ENCODE measurements around the gene DNAJC3.
"Not testable (repeated sequence)": the region's sequence is repeated elsewhere in the genome, so short reads cannot be mapped to it uniquely, and the experiment has no call there.

Gene DNAJC3

DNA sequence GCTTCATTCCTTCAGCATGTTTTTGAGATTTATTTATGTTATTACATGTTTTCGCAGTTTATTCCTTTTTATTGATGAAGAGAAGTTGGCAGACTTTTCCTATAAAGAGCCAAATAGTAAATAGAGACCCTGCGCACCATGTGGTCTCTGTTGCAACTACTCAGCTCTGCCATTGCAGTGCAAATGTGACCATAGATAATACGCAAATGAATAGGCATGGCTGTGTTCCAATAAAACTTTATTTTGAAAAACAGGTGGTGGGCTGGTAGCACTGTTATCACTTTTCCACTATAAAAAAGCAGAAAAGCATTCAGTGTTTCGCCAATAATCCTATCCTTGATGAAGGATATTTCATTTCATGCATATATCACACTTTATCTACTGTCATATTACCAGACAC is 95.0 kb downstream of the DNAJC3 start:
- no peak overlapping the region for H3K4me2 ChIP-seq (ENCODE audit: low read length)
- H3K36me3 ChIP-seq (ENCODE audit: control insufficient read depth, low read length), result peaks cover 5% of the 10 kb centered on the region
- H3K9me2 ChIP-seq (replicated peaks; ENCODE audit: control insufficient read depth, low read length), result no peaks in the 10 kb centered on the region
- no peaks in the 10 kb centered on the region for H3K9me3 ChIP-seq (ENCODE audit: control insufficient read depth, insufficient read depth, low read length)
- H3K27ac ChIP-seq (ENCODE audit: low read depth, low read length), result no peak overlapping the region
- TF ChIP-seq, protein P1, sequence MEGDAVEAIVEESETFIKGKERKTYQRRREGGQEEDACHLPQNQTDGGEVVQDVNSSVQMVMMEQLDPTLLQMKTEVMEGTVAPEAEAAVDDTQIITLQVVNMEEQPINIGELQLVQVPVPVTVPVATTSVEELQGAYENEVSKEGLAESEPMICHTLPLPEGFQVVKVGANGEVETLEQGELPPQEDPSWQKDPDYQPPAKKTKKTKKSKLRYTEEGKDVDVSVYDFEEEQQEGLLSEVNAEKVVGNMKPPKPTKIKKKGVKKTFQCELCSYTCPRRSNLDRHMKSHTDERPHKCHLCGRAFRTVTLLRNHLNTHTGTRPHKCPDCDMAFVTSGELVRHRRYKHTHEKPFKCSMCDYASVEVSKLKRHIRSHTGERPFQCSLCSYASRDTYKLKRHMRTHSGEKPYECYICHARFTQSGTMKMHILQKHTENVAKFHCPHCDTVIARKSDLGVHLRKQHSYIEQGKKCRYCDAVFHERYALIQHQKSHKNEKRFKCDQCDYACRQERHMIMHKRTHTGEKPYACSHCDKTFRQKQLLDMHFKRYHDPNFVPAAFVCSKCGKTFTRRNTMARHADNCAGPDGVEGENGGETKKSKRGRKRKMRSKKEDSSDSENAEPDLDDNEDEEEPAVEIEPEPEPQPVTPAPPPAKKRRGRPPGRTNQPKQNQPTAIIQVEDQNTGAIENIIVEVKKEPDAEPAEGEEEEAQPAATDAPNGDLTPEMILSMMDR (IDR thresholded peaks at IDR 0.05; ENCODE audit: low read depth, low read length, poor library complexity, severe bottlenecking), result no peak
- TF ChIP-seq EZH2phosphoT487 (IDR thresholded peaks at IDR 0.05; ENCODE audit: borderline replicate concordance, low read length), result no peak
- H3K27me3 ChIP-seq (ENCODE audit: control insufficient read depth, low read length), result no peaks in the 10 kb centered on the region
- no peaks in the 10 kb centered on the region for H3K79me2 ChIP-seq (ENCODE audit: control insufficient read depth, low read length)
- H3F3A ChIP-seq (ENCODE audit: control insufficient read depth, insufficient read depth), result no peaks in the 10 kb centered on the region
- H4K20me1 ChIP-seq (ENCODE audit: control insufficient read depth, insufficient read depth, low read depth, low read length), result no peaks in the 10 kb centered on the region
- H3K4me1 ChIP-seq (ENCODE audit: control insufficient read depth, low read length), result no peaks in the 10 kb centered on the region
- H3K4me3 ChIP-seq (ENCODE audit: low read length), result no peak overlapping the region

- Histone ChIP-seq H3F3A (ENCODE audit: control insufficient read depth, insufficient read depth) (no peaks in the 10 kb centered on the region), H3K27ac (ENCODE audit: low read depth, low read length) (no peak overlapping the region), H3K4me1 (ENCODE audit: control insufficient read depth, low read length) (no peaks in the 10 kb centered on the region), H3K9me2 (replicated peaks; ENCODE audit: control insufficient read depth, low read length) (no peaks in the 10 kb centered on the region), H3K4me3 (ENCODE audit: low read length) (no peak overlapping the region), H3K36me3 (ENCODE audit: control insufficient read depth, low read length) (peaks cover 21% of the 10 kb centered on the region), H3K79me2 (ENCODE audit: control insufficient read depth, low read length) (no peaks in the 10 kb centered on the region), H3K27me3 (ENCODE audit: control insufficient read depth, low read length) (no peaks in the 10 kb centered on the region), H4K20me1 (ENCODE audit: control insufficient read depth, insufficient read depth, low read depth, low read length) (no peaks in the 10 kb centered on the region), H3K9me3 (ENCODE audit: control insufficient read depth, insufficient read depth, low read length) (no peaks in the 10 kb centered on the region), H3K4me2 (ENCODE audit: low read length) (no peak overlapping the region)
- TF ChIP-seq, protein P1 (IDR thresholded peaks at IDR 0.05; ENCODE audit: low read depth, low read length, poor library complexity, severe bottlenecking), result no peak
- TF ChIP-seq EZH2phosphoT487 (IDR thresholded peaks at IDR 0.05; ENCODE audit: borderline replicate concordance, low read length), result no peak
These were observed 102.6 kb downstream of the DNAJC3 start for GRCh38 chr13:95779522-95779921.

GRCh38 chr13:95781016-95781415 is 104.1 kb downstream of the DNAJC3 start:
- no peak overlapping the region for H3K4me3 ChIP-seq (ENCODE audit: low read length)

DNA sequence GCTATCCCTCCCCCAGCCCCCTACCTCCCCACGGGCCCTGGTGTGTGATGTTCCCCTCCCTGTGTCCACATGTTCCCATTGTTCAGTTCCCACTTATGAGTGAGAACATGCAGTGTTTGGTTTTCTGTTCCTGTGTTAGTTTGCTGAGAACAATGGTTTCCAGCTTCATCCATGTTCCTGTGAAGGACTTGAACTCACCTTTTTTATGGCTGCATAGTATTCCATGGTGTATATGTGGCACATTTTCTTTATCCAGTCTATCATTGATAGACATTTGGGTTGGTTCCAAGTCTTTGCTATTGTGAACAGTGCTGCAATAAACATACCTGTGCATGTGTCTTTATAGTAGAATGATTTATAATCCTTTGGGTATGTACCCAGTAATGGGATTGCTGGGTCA is 105.0 kb downstream of the DNAJC3 start:
- not testable (repeated sequence) for H3F3A ChIP-seq (ENCODE audit: control insufficient read depth, insufficient read depth); H3K4me1 ChIP-seq (ENCODE audit: control insufficient read depth, low read length)
- peaks cover 23% of the 10 kb centered on the region for H3K36me3 ChIP-seq (ENCODE audit: control insufficient read depth, low read length)

More at GRCh38 chr13:95781016-95781415, 104.1 kb downstream of the DNAJC3 start:
- Histone ChIP-seq H3K4me2 (ENCODE audit: low read length) (no peak overlapping the region), H3K9me3 (ENCODE audit: control insufficient read depth, insufficient read depth, low read length) (no peaks in the 10 kb centered on the region), H3K27me3 (ENCODE audit: control insufficient read depth, low read length) (no peaks in the 10 kb centered on the region), H3K9me2 (replicated peaks; ENCODE audit: control insufficient read depth, low read length) (no peaks in the 10 kb centered on the region), H3K4me1 (ENCODE audit: control insufficient read depth, low read length) (no peaks in the 10 kb centered on the region), H3K27ac (ENCODE audit: low read depth, low read length) (no peak overlapping the region), H3K79me2 (ENCODE audit: control insufficient read depth, low read length) (no peaks in the 10 kb centered on the region), H3F3A (ENCODE audit: control insufficient read depth, insufficient read depth) (no peaks in the 10 kb centered on the region), H3K36me3 (ENCODE audit: control insufficient read depth, low read length) (peaks cover 21% of the 10 kb centered on the region), H4K20me1 (ENCODE audit: control insufficient read depth, insufficient read depth, low read depth, low read length) (no peaks in the 10 kb centered on the region)
- TF ChIP-seq EZH2phosphoT487 (IDR thresholded peaks at IDR 0.05; ENCODE audit: borderline replicate concordance, low read length), result no peak
- TF ChIP-seq, protein P1 (IDR thresholded peaks at IDR 0.05; ENCODE audit: low read depth, low read length, poor library complexity, severe bottlenecking), result no peak

More for the DNA sequence above, 105.0 kb downstream of the DNAJC3 start:
- not testable (repeated sequence) for H3K9me3 ChIP-seq (ENCODE audit: control insufficient read depth, insufficient read depth, low read length); H3K79me2 ChIP-seq (ENCODE audit: control insufficient read depth, low read length); H3K4me3 ChIP-seq (ENCODE audit: low read length); H3K27me3 ChIP-seq (ENCODE audit: control insufficient read depth, low read length); H3K9me2 ChIP-seq (replicated peaks; ENCODE audit: control insufficient read depth, low read length); H3K4me2 ChIP-seq (ENCODE audit: low read length); H3K27ac ChIP-seq (ENCODE audit: low read depth, low read length); H4K20me1 ChIP-seq (ENCODE audit: control insufficient read depth, insufficient read depth, low read depth, low read length)

Measured in DOHH2 (cell line).